ENCODE measurements around the gene TIAM2.
"Not testable (repeated sequence)": the region's sequence is repeated elsewhere in the genome, so short reads cannot be mapped to it uniquely, and the experiment has no call there.

TIAM2 gene

DNA sequence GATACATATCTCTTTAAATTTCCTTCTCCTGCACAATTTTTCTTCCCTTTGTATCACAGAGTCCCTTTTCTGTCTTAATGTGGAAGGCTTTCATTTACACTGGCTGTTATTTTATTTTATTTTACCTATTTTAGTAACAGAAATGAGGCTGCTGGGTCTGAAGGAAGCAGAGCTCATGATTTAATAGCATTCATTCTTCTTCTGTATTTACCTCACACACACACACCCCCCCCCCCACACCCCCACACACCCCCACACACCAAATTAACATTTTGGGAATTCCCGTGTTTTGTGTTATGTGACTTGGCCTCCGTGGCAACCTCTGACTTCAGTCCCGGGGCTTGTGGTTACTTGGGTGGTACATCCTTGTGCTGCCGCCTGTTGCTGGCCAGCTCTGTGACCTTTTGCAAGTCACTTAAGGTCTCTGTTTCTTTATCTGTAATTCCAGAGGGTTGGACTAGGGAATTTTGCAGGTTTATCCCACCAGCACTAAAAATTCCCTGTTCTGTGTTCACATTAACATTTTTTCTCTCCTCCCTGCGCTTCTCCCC, 108.8 kb downstream of the TIAM2 start:
- H3K27me3 Mint-ChIP-seq: peaks cover 7% of the 10 kb centered on the region
- peaks cover 33% of the 10 kb centered on the region for H3K4me1 Mint-ChIP-seq (ENCODE audit: low read depth)
- H3K4me3 Mint-ChIP-seq: no peak overlapping the region
- no peaks in the 10 kb centered on the region for H3K9me3 Mint-ChIP-seq
- no peak for DNase-seq
- no peaks in the 10 kb centered on the region for H3K36me3 Mint-ChIP-seq (ENCODE audit: low read depth)
- no peak overlapping the region for H3K27ac Mint-ChIP-seq

DNA sequence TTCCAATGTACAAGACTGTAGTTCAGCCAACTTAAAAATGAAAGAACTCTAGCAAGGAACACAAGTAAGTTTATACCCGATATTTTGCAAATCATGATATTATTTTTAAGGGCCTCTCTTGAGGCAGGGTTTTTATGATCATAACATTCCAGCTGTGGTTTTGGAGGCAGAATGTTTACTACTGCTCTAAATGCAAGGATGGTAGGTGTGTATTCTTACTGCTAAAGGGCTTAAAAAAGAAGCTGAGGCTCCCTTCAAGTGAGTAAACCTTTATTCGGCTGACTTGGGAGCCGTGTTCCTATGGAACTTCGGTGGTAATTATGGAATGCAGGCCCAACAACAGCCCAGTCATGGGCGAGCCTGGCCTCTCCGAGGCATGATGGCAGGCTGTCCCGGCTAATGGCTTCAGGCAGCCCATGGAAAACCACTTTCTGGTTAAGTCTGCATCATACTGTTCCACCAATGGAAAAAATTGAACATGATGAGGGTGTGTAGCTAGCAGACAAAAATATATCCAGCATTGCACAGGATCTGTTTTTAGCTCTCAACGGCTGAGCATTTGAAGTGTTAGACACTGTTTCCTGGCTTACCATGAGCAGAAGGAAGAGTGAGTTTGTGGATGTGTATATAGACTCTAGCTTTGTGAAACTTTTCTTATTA, 111.5 kb downstream of the TIAM2 start:
- peak overlapping the region; percentile 75 for H3K4me3 Mint-ChIP-seq
- H3K4me1 Mint-ChIP-seq (ENCODE audit: low read depth): peaks cover 41% of the 10 kb centered on the region

DNA sequence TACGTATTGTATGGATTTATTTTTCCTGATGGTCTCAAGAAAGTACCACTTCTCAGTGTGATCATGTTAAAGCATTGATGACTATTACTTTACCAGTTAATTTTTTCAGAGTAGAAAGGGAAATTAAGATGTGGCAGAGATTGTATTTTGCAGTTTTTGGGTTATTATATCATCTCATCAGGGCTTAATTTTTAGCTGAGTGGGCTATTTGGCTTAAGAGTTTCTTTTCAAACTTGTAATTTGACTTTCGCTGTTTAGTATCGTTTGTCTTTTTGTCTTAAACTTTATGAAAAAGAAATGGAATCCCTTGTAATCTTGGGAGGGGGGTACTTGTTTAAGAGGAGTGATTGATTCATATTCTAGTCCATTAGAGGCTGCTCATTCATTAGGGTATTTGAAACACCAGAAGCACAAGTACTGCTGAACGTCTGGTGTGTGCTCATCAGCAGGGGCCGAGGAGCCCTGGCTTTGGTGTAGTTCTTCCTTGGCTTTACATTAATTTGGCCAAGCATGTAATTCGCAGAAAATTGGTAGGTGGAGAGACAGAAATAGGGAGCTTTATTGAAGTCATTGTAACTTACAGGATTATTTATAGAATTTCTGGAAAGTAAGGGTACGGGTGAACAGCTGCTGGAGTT, 112.4 kb downstream of the TIAM2 start:
- peaks cover 7% of the 10 kb centered on the region for H3K27me3 Mint-ChIP-seq
- H3K27ac Mint-ChIP-seq: peak overlapping the region; percentile 73
- H3K36me3 Mint-ChIP-seq (ENCODE audit: low read depth): no peaks in the 10 kb centered on the region
- H3K4me3 Mint-ChIP-seq: peak overlapping the region; percentile 75
- peaks cover 41% of the 10 kb centered on the region for H3K4me1 Mint-ChIP-seq (ENCODE audit: low read depth)
- H3K9me3 Mint-ChIP-seq: no peaks in the 10 kb centered on the region
- no peak for DNase-seq

More for the DNA sequence above, 111.5 kb downstream of the TIAM2 start:
- no peaks in the 10 kb centered on the region for H3K9me3 Mint-ChIP-seq
- DNase-seq: no peak
- no peaks in the 10 kb centered on the region for H3K36me3 Mint-ChIP-seq (ENCODE audit: low read depth)
- H3K27me3 Mint-ChIP-seq: peaks cover 7% of the 10 kb centered on the region
- H3K27ac Mint-ChIP-seq: peak overlapping the region; percentile 73

DNA sequence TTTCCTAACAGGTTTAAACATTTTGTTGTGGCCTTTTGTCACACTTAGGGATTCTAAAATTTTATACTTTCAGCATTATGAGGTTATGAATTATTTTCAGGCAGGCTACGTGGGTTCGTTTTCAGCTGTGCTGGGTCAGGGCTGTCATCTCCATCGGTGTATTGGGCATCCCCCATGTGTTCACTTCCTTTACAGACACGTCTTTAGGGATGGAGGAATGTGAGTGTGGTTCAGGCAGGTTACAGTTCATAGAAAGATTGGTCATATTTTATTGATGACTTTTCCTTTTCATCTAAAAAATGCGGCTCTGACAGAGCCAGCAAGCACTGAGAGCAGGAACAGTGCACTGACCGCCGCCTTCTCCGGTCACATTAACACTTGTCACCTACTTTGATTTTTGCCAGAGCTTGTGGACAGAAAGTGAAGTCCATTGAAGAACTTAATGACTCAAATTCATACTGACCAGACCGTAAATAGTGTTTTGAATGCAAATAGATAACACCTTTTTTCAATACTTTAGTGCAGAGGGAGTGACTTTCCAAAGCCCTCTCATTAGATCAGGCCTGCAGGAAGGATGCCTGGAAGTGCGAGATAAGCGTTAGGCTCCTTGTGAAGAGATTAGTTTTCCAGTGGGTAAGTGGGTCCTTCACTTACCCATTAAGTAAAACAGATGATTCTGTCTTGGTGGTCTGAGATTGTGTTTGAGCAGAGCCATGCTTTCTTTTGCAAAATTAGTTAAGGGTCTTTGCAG, 113.1 kb downstream of the TIAM2 start:
- Mint-ChIP-seq H3K9me3 (no peaks in the 10 kb centered on the region), H3K4me1 (ENCODE audit: low read depth) (peaks cover 45% of the 10 kb centered on the region), H3K36me3 (ENCODE audit: low read depth) (no peaks in the 10 kb centered on the region), H3K27ac (peak overlapping the region; percentile 73), H3K4me3 (peak overlapping the region; percentile 75), H3K27me3 (peaks cover 7% of the 10 kb centered on the region)
- no peak for DNase-seq

DNA sequence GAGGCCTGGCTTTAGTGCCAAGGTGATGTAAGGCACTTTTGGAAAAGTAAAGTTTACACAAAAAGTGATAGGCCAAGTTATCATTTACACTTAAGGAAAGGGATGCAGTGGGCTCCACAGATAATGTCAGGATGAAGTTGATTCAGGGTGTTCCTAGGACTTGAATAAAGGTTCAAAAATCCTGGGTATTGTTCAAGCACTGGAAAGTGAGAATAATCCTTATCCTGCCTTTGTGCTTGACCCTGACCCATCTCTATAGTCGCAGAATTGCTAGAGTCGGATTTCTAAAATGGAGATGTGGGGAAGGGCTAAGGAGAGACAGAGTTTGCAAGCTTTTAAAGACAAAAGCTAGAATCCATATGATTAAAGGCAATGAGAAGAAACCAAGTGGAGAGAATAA, 115.6 kb downstream of the TIAM2 start:
- Mint-ChIP-seq H3K9me3 (no peaks in the 10 kb centered on the region), H3K27me3 (peaks cover 7% of the 10 kb centered on the region), H3K27ac (no peak overlapping the region), H3K4me3 (no peak overlapping the region), H3K4me1 (ENCODE audit: low read depth) (peaks cover 45% of the 10 kb centered on the region), H3K36me3 (ENCODE audit: low read depth) (no peaks in the 10 kb centered on the region)
- no peak for DNase-seq

DNA sequence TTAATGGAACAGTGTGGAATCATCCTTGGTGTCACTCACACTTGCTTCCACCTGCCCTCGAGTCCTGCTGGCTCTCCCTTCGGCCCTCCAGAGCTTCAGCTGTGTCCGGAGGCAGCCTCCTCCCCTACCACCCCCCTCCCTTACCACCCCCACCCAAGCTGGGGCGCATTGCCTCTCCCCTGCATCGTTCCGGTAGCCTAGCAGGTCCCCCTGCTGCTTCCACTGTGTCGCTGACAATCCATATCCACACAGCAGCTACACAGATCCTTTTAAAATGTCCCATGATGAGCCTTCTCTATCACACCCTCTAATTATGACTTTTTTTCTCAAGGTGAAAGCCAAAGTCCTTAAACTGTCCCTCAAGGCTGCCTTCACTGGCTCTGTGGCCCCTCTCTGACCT, 117.6 kb downstream of the TIAM2 start:
- peaks cover under 1% of the 10 kb centered on the region for H3K36me3 Mint-ChIP-seq (ENCODE audit: low read depth)
- H3K9me3 Mint-ChIP-seq: no peaks in the 10 kb centered on the region
- H3K27me3 Mint-ChIP-seq: peaks cover 7% of the 10 kb centered on the region
- no peak overlapping the region for H3K4me3 Mint-ChIP-seq
- peak overlapping the region; percentile 29 for H3K27ac Mint-ChIP-seq
- peaks cover 47% of the 10 kb centered on the region for H3K4me1 Mint-ChIP-seq (ENCODE audit: low read depth)
- no peak for DNase-seq

DNA sequence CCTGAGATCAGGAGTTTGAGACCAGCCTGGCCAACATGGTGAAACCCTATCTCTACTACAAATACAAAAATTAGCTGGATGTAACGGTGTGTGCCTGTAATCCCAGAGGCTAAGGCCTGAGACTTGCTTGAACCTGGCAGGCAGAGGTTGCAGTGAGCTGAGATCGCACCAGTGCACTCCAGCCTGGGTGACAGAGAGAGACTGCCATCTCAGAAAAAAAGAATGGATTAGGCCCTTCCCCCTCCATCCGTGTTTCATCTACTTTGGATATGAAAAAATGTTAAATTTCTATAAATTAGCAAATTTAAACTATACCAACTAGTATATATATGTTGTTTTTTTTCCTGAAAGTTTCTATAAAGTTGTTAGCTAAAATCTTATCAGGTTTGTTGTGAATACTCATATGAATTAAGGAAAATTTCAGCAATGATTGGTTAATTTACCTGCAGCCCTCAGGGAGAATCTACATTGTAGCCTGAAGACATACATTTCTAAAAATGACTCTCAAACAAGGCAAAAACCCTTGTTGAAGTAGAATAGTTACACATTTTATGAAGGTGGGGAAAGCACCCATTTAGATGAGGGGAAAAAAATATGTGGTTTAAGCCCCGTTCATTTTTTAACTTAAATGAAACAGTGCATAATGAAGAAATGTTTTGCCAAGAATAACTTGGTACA, 120.9 kb downstream of the TIAM2 start:
- Mint-ChIP-seq H3K27ac (peak overlapping the region; percentile 82), H3K9me3 (no peaks in the 10 kb centered on the region), H3K4me1 (ENCODE audit: low read depth) (peaks cover 32% of the 10 kb centered on the region), H3K36me3 (ENCODE audit: low read depth) (peaks cover 2% of the 10 kb centered on the region), H3K27me3 (no peaks in the 10 kb centered on the region), H3K4me3 (peak overlapping the region; percentile 6)
- DNase-seq: no peak

DNA sequence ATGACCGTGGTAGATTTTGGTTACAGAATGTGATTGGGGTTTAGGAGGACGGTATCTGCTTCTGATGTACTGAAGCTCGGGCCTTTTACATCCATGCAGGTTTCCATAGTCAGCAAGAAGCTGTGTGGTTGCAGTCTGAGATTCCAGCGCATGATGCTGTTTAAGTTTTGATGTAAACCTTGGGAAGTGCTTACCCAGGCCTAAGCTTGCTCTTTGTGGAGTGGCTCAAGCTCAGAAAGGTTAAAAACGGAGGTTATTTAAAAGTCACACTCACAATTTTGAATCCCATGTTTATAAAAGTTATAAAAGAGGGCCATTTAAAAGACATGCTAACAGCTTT, 121.4 kb downstream of the TIAM2 start:
- Mint-ChIP-seq H3K27me3 (no peaks in the 10 kb centered on the region), H3K4me3 (peak overlapping the region; percentile 6), H3K36me3 (ENCODE audit: low read depth) (peaks cover 2% of the 10 kb centered on the region), H3K9me3 (no peaks in the 10 kb centered on the region), H3K27ac (peak overlapping the region; percentile 82), H3K4me1 (ENCODE audit: low read depth) (peaks cover 33% of the 10 kb centered on the region)
- DNase-seq: no peak

DNA sequence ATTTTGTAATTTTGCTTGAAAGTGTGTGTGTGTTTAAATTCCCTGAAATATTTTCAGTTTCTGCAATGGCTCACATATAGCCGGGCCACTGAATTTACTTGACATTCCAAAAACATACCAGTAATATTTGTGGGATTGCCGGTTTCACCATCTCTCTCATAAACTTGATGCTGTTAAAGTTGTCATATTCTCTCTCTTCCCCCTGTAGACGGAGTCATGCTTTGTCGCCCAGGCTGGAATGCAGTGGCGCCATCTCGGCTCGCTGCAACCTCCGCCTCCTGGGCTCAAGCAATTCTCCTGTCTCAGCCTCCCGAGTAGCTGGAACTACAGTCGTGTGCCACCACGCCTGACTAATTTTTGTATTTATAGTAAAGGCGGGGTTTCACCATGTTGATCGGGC, 122.1 kb downstream of the TIAM2 start:
- no peak for DNase-seq
- Mint-ChIP-seq H3K36me3 (ENCODE audit: low read depth) (peaks cover 2% of the 10 kb centered on the region), H3K4me1 (ENCODE audit: low read depth) (peaks cover 37% of the 10 kb centered on the region), H3K27me3 (no peaks in the 10 kb centered on the region), H3K4me3 (no peak overlapping the region), H3K27ac (peak overlapping the region; percentile 79), H3K9me3 (no peaks in the 10 kb centered on the region)

DNA sequence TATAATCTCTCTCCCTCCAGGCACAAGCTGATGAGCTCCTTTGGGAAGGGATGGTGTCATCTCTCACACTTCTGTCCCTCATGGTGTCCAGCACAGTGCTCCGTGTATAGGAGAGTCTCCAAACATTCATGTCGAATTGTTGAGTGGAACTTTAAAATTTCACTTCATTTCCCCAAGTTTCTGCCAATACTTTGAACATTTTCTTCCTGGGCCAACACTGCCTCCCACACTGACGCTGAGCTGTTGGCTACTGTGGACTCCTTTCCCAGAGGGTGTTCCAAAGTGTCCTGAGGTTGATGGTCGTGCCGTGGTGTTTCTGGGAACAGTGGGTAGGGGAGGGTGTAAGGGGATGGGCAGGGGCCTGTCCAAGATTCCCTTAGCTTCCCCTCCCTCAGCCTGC, 122.7 kb downstream of the TIAM2 start:
- Mint-ChIP-seq H3K36me3 (ENCODE audit: low read depth) (peaks cover 2% of the 10 kb centered on the region), H3K27ac (peak overlapping the region; percentile 79), H3K4me1 (ENCODE audit: low read depth) (peaks cover 37% of the 10 kb centered on the region), H3K27me3 (no peaks in the 10 kb centered on the region), H3K4me3 (no peak overlapping the region), H3K9me3 (no peaks in the 10 kb centered on the region)
- DNase-seq: no peak

DNA sequence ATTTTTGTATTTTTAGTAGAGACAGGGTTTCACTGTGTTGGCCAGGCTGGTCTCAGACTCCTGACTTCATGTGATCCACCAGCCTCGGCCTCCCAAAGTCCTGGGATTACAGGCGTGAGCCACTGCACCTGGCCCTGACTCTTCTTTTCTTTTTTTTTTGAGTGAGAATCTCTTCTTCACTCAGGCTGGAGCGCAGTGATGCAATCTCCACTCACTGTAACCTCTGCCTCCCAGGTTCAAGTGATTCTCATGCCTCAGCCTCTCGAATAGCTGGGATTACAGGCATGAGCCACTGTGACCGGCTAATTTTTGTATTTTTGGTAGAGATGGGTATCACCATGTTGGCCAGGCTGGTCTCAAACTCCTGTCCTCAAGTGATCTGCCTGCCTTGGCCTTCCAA, 124.1 kb downstream of the TIAM2 start:
- H3K27ac Mint-ChIP-seq; DNase-seq; H3K36me3 Mint-ChIP-seq (ENCODE audit: low read depth); H3K9me3 Mint-ChIP-seq; H3K27me3 Mint-ChIP-seq; H3K4me3 Mint-ChIP-seq: not testable (repeated sequence)
- peaks cover 30% of the 10 kb centered on the region for H3K4me1 Mint-ChIP-seq (ENCODE audit: low read depth)

DNA sequence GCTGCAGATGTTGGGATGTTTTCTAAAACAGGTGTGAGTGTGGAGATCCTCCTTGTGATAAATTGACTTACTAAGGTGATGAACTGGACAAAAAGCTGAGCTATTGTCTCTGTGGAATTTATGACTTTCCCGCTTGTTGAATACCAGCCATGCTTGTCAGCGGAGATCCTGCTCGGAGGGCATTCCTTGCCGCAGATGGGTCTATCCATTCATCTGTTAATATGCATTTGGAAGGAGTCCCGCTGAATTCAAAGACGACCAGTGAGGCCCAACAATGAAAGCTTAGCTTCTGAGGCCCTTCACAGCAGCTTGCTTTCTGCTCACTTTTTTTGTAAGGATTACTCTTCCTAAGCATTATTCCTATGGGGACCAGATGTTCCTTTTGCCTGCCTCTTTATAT, 124.9 kb downstream of the TIAM2 start:
- Mint-ChIP-seq H3K27ac (no peak overlapping the region), H3K4me3 (no peak overlapping the region), H3K36me3 (ENCODE audit: low read depth) (peaks cover 2% of the 10 kb centered on the region), H3K27me3 (no peaks in the 10 kb centered on the region), H3K4me1 (ENCODE audit: low read depth) (peaks cover 27% of the 10 kb centered on the region), H3K9me3 (no peaks in the 10 kb centered on the region)
- no peak for DNase-seq

DNA sequence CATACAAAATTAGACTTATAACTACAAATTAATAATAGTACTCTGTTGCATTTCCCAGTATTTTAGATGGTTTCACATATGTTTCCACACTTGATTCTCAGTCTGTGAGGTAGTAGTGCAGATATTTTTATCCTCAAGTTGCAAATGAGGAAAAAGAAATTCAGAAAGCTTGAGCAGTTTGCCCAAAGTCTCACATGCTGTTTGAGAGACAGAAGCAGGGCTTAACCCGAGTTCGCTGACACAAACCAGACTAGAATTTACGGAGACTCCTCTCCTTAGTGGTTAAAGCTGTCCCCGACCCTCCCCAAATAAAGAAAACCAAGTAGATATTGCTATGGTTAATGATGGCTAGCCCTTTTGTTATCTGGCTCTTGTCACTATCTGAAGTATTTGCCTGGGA, 126.2 kb downstream of the TIAM2 start:
- Mint-ChIP-seq H3K27me3 (no peaks in the 10 kb centered on the region), H3K9me3 (no peaks in the 10 kb centered on the region), H3K4me1 (ENCODE audit: low read depth) (peaks cover 26% of the 10 kb centered on the region), H3K4me3 (no peak overlapping the region), H3K36me3 (ENCODE audit: low read depth) (peaks cover 2% of the 10 kb centered on the region), H3K27ac (no peak overlapping the region)
- no peak for DNase-seq

DNA sequence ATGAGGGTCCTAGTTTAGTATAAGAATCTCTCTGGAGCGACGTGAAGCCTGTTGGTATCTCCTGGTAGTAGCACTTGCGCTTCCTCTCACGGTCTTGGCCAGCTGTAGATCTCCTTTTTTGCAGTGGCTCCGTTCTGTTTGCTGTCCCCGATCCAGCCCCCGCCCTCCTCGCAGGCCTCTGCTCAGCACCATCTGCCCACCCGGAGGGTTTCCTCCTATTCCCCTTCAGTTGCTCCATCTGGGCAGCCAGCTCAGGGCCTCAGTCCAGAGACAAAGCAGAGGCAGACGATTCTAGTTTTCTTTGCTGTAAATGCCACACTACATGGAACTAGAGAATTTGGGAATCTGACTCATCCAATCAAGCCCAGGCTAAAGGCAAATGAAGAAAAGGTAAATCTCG, 126.6 kb downstream of the TIAM2 start:
- Mint-ChIP-seq H3K4me1 (ENCODE audit: low read depth) (peaks cover 24% of the 10 kb centered on the region), H3K9me3 (no peaks in the 10 kb centered on the region), H3K27ac (no peak overlapping the region), H3K27me3 (no peaks in the 10 kb centered on the region), H3K36me3 (ENCODE audit: low read depth) (peaks cover 2% of the 10 kb centered on the region), H3K4me3 (no peak overlapping the region)
- DNase-seq: no peak
